ENCODE data around the gene CAMTA1. TPM values are rescaled to one million over a fixed set of nuclear protein-coding genes. Genes with fewer than 3 reads are reported as not detected.

Gene CAMTA1
- total RNA-seq, 2 experiments from 2014 or later = 43.9 to 73.3 TPM

- Histone ChIP-seq H4K20me1 (ENCODE audit: insufficient read depth, low read length) (no peaks in the 10 kb centered on the region), H2AFZ (ENCODE audit: low read length) (no peak overlapping the region), H3K9me3 (ENCODE audit: low read length) (peaks cover 5% of the 10 kb centered on the region; the same call in 1 of the 2 replicates), H3K4me3 (ENCODE audit: low read depth, low read length, poor library complexity, severe bottlenecking) (no peak overlapping the region), H3K27ac (ENCODE audit: low read depth, low read length, poor library complexity, severe bottlenecking) (no peak overlapping the region), H3K9me2 (ENCODE audit: insufficient read depth, low read length) (no peaks in the 10 kb centered on the region), H3K79me2 (ENCODE audit: insufficient read depth, low read depth, low read length) (no peaks in the 10 kb centered on the region), H3K4me2 (ENCODE audit: low read length) (no peak overlapping the region), H3K4me1 (ENCODE audit: insufficient read depth, low read length, poor library complexity, severe bottlenecking) (no peaks in the 10 kb centered on the region), H3K36me3 (ENCODE audit: insufficient read depth, low read length) (no peaks in the 10 kb centered on the region)
- ChIA-PET POLR2A (interaction anchor here (0.5 kb wide), 1 partner anchor 13 kb away, joined by 3 read pairs; no protein-coding TSS in a partner anchor), CTCF (ENCODE audit: unreplicated experiment) (no interaction called here)
- no peak for DNase-seq (ENCODE audit: low spot score)
- intact Hi-C loops (cut with micrococcal nuclease; ENCODE audit: unreplicated experiment) = no loop called here
- TF ChIP-seq CTCF (conservative IDR thresholded peaks at IDR 0.05; ENCODE audit: low read length) (no peak), EZH2phosphoT487 (IDR thresholded peaks at IDR 0.05; ENCODE audit: borderline replicate concordance, low read depth, low read length) (no peak)
- no TSS peak for BruUV-seq (replicated peaks)
These were observed 400.5 kb downstream of the CAMTA1 start for GRCh38 chr1:7185721-7186120.

GRCh38 chr1:7186382-7187111, 401.3 kb downstream of the CAMTA1 start:
- POLR2A ChIA-PET = no interaction called here
- no TSS peak for BruUV-seq (replicated peaks)
- no peak overlapping the region for H2AFZ ChIP-seq (ENCODE audit: low read length)
- H3K4me2 ChIP-seq (ENCODE audit: low read length) = no peak overlapping the region
- TF ChIP-seq EZH2phosphoT487 (IDR thresholded peaks at IDR 0.05; ENCODE audit: borderline replicate concordance, low read depth, low read length) (no peak), CTCF (conservative IDR thresholded peaks at IDR 0.05; ENCODE audit: low read length) (no peak)
- intact Hi-C loops (cut with micrococcal nuclease; ENCODE audit: unreplicated experiment) = no loop called here
- H3K4me1 ChIP-seq (ENCODE audit: insufficient read depth, low read length, poor library complexity, severe bottlenecking) = no peaks in the 10 kb centered on the region
- CTCF ChIA-PET (ENCODE audit: unreplicated experiment) = no interaction called here
- H3K79me2 ChIP-seq (ENCODE audit: insufficient read depth, low read depth, low read length) = no peaks in the 10 kb centered on the region
- H3K27ac ChIP-seq (ENCODE audit: low read depth, low read length, poor library complexity, severe bottlenecking) = no peak overlapping the region
- no peaks in the 10 kb centered on the region for H3K9me3 ChIP-seq (ENCODE audit: low read length)
- no peaks in the 10 kb centered on the region for H3K9me2 ChIP-seq (ENCODE audit: insufficient read depth, low read length)
- no peak for DNase-seq (ENCODE audit: low spot score)
- H3K4me3 ChIP-seq (ENCODE audit: low read depth, low read length, poor library complexity, severe bottlenecking) = no peak overlapping the region
- H4K20me1 ChIP-seq (ENCODE audit: insufficient read depth, low read length) = no peaks in the 10 kb centered on the region
- H3K36me3 ChIP-seq (ENCODE audit: insufficient read depth, low read length) = no peaks in the 10 kb centered on the region

GRCh38 chr1:7187112-7187493, 401.8 kb downstream of the CAMTA1 start:
- H4K20me1 ChIP-seq (ENCODE audit: insufficient read depth, low read length) = no peaks in the 10 kb centered on the region
- no TSS peak for BruUV-seq (replicated peaks)
- no peaks in the 10 kb centered on the region for H3K79me2 ChIP-seq (ENCODE audit: insufficient read depth, low read depth, low read length)
- H3K4me2 ChIP-seq (ENCODE audit: low read length) = no peak overlapping the region
- POLR2A ChIA-PET = interaction anchor here (0.6 kb wide), 1 partner anchor 465 kb away, joined by 4 read pairs; no protein-coding TSS in a partner anchor
- no peak overlapping the region for H3K27ac ChIP-seq (ENCODE audit: low read depth, low read length, poor library complexity, severe bottlenecking)
- no peaks in the 10 kb centered on the region for H3K9me2 ChIP-seq (ENCODE audit: insufficient read depth, low read length)
- CTCF ChIA-PET (ENCODE audit: unreplicated experiment) = no interaction called here
- H3K4me3 ChIP-seq (ENCODE audit: low read depth, low read length, poor library complexity, severe bottlenecking) = no peak overlapping the region
- H2AFZ ChIP-seq (ENCODE audit: low read length) = no peak overlapping the region
- no peaks in the 10 kb centered on the region for H3K9me3 ChIP-seq (ENCODE audit: low read length)
- intact Hi-C loops (cut with micrococcal nuclease; ENCODE audit: unreplicated experiment) = no loop called here
- H3K36me3 ChIP-seq (ENCODE audit: insufficient read depth, low read length) = no peaks in the 10 kb centered on the region
- DNase-seq (ENCODE audit: low spot score) = no peak
- H3K4me1 ChIP-seq (ENCODE audit: insufficient read depth, low read length, poor library complexity, severe bottlenecking) = no peaks in the 10 kb centered on the region
- no peak for TF ChIP-seq EZH2phosphoT487 (IDR thresholded peaks at IDR 0.05; ENCODE audit: borderline replicate concordance, low read depth, low read length)
- TF ChIP-seq CTCF (conservative IDR thresholded peaks at IDR 0.05; ENCODE audit: low read length) = no peak
